ENCODE results near the gene E2F4.

DNA sequence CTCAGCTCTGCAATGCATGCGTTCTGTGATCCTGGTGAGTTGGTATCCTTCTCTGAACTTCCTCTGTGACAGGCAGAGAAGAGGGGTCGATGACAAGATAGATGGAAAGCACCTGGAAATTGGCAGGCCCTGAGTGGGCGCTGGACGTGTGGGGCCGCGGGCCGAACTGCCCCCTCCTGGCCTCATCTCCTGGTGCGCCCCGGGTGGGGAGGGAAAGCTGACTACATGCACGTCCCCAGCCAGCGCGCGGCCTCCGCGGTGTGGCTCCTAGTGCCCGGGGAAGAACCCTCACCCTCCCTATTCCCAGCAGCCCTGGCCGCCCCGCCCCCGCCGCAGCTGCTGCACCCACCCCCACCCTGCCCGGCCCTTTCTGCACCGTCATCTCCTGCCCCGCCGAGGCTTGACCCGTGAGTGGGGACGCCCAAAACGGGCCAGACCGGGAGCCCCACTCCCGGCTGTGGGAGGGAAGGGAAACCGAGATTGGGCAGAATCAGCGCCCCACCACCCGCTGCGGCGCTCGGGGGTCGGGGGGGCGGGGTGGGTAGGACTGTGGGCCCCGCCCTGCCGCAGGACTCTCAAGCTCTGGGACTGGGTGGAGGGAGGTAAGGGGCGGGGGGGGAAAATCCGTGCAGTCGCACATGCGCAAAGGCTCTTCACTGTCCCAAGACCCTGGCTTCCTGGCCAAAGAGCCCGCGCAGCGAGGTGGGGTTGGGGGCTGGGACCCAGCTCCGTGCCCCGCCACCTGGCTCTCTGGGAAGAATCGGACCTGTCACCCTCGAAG, 21.6 kb upstream of the E2F4 start, which contains the start of gene NOL3:
- TF ChIP-seq, protein P1, sequence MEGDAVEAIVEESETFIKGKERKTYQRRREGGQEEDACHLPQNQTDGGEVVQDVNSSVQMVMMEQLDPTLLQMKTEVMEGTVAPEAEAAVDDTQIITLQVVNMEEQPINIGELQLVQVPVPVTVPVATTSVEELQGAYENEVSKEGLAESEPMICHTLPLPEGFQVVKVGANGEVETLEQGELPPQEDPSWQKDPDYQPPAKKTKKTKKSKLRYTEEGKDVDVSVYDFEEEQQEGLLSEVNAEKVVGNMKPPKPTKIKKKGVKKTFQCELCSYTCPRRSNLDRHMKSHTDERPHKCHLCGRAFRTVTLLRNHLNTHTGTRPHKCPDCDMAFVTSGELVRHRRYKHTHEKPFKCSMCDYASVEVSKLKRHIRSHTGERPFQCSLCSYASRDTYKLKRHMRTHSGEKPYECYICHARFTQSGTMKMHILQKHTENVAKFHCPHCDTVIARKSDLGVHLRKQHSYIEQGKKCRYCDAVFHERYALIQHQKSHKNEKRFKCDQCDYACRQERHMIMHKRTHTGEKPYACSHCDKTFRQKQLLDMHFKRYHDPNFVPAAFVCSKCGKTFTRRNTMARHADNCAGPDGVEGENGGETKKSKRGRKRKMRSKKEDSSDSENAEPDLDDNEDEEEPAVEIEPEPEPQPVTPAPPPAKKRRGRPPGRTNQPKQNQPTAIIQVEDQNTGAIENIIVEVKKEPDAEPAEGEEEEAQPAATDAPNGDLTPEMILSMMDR (IDR thresholded peaks at IDR 0.05) = no peak
- no peak for TF ChIP-seq ZFX (IDR thresholded peaks at IDR 0.05; ENCODE audit: borderline replicate concordance)
